NCI-H526 treated with DMSO at 0.1 percent for 48 hours (cell line): Measurements from ENCODE around the gene MARCHF3.
"Not testable (repeated sequence)": the region's sequence is repeated elsewhere in the genome, so short reads cannot be mapped to it uniquely, and the experiment has no call there.

Experiments
- DNase-seq: peaks from one replicate; lab custom pipeline; 2025; lab: John Stamatoyannopoulos, UW

The MARCHF3 gene

DNA sequence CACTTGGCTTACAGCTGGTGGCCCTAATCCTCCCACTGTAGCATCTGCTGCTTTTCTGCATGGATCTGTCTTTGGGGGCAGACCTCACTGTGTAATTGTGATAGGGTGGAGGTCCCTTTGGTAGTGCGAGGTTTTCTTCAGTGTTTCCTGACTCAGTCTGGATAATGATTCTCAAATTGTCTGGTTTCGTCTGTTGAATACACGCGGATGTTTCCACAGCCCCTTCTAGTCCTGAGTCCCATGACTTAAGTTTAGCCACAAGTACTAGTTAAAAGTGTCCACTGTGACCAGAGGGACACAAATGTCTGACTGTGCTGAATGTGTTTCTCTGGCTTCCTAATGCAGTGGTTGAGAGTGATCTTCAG lies 182.9 kb downstream of the MARCHF3 start:
- no peak for DNase-seq

DNA sequence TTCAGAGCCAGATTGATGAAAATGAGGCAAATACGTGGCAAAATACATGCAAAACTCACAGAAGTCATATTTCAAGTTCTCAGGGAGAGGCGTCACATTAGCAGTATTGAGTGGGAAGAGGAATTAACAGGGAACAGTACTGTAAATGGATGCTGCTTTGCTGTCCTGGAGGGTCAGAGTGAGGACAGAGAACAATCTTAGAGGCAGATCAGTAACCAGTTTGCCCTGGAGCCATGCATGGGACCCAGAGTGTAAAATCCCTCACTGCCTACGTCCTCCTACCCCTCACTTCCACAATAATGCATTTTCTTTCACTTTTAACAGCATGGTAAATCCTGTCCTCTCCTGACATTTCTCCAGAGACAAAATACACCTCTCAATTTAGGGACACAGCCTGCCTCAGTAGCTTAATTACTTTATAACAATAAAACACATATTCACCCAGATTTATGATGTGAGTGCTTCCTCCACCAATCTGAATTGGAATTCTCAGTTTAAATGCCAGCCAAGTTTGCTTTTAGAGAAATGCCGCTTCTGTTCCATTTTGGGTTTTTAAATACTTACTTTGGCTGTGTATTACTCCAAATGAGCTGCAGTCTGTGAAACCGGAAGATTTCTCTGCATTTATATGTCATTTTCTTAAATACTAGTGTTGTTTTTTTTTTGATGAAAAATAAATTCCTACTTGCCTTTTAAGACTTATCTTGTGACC lies 183.5 kb downstream of the MARCHF3 start:
- DNase-seq: no peak

DNA sequence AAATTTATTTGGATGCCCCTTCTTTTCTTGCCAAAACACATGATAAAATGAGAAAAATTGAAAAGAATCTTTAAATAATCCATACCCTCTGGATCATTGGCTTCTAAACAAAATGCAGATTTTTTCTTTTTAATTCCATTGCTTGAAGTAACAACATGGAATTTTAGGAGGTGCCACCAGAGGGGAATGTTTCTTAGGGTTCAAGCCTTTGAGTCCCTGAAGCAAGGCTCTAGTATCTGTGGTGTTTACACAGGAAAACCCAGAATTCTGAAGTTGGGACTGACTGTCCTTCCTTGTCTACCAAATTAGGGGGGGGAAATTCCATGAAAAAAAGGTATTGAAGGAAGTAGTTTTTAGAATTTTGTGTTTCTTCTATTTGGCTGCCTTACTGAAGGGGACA lies 184.0 kb downstream of the MARCHF3 start:
- DNase-seq: no peak

- DNase-seq: not testable (repeated sequence)
Observed at GRCh38 chr5:126845470-126846070, 184.8 kb downstream of the MARCHF3 start.

- not testable (repeated sequence) for DNase-seq
Observed at GRCh38 chr5:126843375-126843774, 187.0 kb downstream of the MARCHF3 start.

GRCh38 chr5:126839407-126839806 lies 191.0 kb downstream of the MARCHF3 start:
- not testable (repeated sequence) for DNase-seq

- no peak for DNase-seq
Observed at GRCh38 chr5:126837906-126838539, 192.3 kb downstream of the MARCHF3 start.

- DNase-seq: no peak
Observed at GRCh38 chr5:126837242-126837641, 193.1 kb downstream of the MARCHF3 start.

- DNase-seq: no peak
Observed at GRCh38 chr5:126836778-126837177, 193.6 kb downstream of the MARCHF3 start.

- DNase-seq: no peak
Observed at GRCh38 chr5:126831156-126831555, 199.2 kb downstream of the MARCHF3 start.

GRCh38 chr5:126830061-126830460 lies 200.3 kb downstream of the MARCHF3 start:
- DNase-seq: no peak

GRCh38 chr5:126829098-126829497 lies 201.3 kb downstream of the MARCHF3 start:
- DNase-seq: no peak

GRCh38 chr5:126826619-126827215 lies 203.6 kb downstream of the MARCHF3 start:
- DNase-seq: no peak

GRCh38 chr5:126819253-126819652 lies 211.1 kb downstream of the MARCHF3 start:
- no peak for DNase-seq

GRCh38 chr5:126818736-126819135 lies 211.6 kb downstream of the MARCHF3 start:
- no peak for DNase-seq
